Kidney capillary endothelial cell (primary cell): ENCODE data around the gene CLN3.
"Not testable (repeated sequence)": the region's sequence is repeated elsewhere in the genome, so short reads cannot be mapped to it uniquely, and the experiment has no call there.

Experiments
- DNase-seq: peaks from one replicate; pipeline ENCODE4 v3.0.0-alpha.2; 2018; ENCODE audit warnings: low spot score

Gene CLN3

DNA sequence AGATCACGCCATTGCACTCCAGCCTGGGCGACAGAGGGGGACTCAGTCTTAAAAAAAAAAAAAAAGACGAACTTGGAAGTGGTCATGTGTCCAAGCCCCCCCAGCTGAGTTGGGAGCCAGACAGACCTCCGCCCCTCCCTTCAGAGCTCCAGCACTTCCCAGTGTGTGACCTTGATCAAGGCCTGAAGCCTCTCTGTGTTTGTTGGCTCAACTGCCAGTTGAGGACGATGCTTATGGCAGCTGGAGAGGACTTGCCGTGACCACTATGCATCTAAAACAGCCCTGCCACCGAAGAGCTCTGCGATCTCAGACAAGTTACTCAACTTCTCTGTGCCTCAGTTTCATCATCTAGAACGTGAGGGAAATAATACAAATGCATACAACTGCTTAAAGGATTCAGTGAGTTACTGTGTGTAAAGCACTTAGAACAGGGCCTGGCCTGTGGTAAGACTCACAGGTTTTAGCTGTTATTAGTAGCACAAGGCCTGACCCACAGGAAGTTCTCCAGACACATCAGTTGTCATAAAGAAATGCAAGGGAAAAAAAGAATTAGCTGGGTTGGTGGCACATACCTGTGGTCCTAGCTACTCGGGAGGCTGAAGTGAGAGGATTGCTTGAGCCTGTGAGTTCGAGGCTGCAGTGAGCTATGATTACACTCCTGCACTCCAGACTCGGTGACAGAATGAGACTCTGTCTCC lies 21.8 kb upstream of the CLN3 start:
- no peak for DNase-seq

DNA sequence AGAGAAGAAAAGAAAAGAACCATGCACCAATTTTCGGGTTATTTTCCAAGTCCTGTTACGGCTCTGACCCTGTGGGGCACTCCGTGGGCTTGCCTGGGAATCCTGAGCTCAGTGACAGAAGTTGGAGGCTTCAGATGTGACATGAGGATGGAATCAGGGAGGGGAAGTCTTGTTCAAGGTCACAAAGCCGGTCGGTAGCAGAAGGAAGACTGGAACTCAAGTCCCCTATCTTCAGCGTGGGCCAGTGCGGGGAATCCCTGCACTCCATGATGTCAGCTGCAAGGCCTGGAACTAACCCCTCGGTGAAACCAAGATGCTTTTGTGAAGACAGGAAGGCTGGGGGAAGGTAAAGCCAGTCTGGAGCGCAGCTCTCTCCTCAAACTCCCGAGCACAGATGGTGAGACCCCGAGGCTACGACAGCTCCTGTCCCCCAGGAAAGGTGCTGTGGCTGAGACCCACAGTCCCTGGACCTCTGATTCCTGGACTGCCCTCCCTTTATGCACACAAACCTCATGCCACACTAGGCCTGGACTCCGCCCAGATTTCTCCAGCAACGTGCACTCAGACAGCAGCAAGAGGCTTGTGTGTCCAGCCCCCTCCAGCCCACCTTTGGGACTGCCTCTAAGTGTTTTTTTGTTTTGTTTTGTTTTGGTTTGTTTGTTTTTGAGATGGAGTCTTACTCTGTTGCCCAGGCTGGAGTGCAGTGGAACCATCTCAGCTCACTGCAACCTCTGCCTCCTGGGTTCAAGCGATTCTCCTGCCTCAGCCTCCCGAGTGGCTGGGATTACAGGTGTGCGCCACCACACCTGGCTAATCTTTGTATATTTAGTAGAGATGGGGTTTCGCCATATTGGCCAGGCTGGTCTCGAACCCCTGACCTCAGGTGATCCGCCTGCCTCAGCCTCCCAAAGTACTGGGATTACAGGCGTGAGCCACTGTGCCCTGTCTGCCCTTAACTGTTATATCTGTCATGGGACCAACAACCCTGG lies 20.2 kb upstream of the CLN3 start:
- DNase-seq = no peak

DNA sequence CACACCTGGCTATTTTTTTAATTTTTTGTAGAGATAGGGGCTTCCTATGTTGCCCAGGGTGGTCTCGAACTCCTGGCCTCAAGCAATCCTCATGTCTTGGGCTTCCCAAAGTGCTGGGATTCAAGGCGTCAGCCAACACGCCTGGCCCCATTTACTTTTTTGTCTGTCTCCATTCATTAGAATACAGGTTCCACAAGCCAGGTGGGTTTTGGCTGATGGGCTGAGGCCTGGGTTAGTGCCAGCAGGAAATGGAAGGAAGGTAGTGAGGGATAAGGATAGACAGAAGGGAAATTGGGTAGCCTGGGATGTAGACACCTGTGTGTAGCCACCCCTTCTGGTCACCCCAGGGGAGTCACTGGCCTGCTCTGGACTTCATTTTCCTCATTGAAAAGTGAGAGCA lies 19.2 kb upstream of the CLN3 start:
- no peak for DNase-seq

DNA sequence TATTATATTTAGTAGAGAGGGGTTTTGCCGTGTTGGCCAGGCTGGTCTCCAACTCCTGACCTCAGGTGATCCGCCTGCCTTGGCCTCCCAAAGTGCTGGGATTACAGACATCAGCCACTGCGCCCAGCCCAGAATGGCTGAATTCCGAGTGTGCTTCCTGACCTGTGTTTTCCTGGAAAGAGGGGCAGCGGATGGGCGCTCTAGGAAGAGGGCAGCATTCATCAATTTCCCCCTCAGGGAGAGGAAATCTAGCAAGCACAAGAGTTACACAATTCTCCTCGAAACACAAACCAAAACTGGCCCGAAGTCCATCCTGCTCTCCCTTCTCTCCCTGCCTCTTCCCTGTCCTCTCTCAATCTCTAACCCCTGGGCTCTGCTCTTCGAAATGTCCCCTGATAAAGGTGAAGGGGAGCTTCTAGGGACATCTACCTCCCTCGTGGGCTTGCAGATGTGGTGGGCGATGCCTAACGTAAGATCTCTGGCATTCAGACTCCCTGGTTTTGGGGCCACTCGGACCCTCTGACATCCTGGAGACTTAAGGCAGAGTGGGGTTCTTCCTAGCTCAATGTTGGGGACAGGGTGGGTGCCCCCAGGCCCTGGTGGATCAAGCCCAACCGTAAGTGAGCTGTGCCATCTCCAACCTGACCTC lies 13.7 kb upstream of the CLN3 start:
- DNase-seq = no peak

DNA sequence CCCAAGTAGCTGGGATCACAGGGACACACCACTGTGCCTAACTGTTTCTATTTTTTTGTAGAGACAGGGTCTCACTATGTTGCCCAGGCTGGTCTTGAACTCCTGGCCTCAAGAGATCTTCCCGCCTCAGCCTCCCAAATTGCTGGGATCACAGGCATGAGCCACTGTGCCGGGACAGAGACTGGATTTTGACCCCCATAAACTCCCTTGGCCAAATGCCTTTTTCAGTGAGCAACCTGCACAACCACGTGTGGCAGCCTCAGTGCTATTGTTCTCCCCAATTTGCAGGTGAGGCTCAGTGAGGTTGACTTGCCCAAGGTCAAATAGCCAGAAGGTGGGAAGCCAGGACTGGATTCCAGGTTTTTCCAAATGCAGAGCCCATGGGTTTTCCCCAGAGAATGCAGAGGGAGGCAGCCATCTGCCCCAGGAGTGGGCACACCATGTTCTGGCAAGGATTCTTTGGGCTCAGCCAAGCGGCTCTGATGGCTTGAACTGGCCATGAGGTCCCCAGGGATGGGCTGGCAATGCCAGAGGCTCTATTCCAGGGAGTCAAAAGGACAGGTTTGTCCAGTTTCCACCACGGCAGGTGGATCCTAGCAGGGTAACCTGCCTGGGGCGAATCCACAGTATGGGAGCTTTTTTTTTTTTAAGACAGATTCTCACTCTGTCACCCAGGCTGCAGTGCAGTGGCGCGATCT lies 13.0 kb upstream of the CLN3 start:
- no peak for DNase-seq

DNA sequence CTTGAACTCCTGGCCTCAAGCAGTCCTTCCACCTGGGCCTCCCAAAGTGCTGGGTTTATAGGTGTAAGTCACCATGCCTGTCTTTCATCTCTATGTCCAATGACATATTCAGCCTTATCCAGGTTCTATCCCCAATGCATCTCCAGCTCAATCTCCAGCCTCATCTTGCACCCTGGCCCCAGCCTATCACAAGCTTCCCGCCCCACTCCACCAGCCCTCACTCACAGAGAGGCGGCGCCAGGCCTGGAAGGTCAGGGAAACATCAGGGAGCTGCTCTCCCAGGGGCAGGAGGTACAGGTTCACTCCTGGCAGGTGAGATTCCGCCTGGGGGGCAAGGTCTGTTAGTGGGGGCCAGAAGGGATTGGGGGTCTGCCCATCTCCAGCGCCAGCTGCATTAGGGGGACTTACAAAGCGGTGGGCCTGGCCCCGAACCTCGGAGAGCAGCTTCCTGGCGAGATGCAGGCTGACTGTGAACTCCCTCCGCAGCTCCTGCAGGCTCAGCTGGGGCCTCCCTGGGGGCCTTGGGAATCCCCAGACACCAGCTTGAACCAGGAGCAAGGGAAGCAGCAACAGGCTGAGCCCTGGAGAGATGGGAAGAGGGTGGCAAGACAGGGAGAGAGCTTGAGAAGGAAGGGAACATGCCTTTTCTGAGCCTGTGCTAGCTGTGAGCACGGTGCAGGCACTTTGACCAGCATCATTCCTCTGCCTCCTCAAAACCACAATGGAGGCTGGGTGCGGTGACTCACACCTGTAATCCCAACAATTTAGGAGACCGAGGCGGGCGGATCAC lies 11.8 kb upstream of the CLN3 start:
- no peak for DNase-seq

DNA sequence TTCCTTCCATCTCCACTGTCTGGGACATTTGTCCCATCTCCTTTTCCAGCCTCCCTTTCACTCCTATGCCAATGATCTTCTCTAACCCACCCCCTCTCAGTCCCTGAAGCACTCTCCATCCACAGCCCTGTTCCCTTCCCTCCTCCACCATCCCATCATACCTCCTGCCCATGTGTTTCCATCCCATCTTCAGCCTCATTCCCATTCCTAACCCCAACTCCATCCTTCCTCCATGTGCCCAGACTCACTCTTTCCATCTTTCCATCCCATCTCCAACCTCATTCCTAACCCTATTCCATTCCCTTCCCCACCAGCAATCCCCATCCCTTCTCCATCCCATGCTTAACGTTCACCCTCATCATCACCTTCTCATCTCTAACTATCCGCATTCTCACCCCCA lies 10.4 kb upstream of the CLN3 start:
- no peak for DNase-seq

DNA sequence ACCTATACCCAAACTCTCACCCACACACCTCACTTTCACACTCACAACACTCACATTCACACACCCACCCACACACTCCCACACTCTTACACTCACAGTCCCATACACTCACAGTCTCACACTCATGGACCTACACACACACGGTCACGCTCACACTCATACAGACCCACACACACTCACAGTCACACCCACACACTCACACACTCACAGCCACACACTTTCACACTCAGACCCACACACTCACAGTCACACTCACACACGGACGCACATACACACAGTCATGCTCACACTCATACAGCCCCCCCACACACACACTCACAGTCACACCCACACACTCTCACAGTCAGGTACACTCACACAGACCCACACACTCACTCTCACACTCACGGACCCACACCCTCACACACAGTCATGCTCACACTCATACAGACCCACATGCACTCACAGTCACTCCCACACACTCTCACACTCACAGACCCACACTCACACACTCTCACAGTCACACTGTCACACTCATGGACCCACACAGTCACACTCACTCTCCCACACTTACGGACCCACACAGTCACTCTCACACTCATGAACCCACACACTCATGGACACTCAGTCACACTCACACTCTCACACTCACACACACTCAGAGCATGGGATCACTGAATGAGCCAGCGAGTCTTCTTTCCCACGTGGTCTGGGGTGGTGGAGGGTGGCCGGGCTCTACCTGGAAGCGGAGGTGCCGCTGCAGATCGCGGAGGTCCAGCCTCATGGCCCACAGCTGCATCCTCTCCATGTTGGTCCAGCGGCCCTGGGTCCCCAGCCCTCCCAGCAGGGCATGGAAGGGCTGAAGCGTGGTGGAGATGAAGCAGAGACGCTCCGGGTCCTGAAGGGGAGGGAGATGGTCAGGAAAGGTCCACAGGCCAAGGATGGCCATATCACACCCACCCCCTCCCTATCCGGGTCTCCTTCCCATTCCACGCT lies 9.7 kb upstream of the CLN3 start:
- no peak for DNase-seq

DNA sequence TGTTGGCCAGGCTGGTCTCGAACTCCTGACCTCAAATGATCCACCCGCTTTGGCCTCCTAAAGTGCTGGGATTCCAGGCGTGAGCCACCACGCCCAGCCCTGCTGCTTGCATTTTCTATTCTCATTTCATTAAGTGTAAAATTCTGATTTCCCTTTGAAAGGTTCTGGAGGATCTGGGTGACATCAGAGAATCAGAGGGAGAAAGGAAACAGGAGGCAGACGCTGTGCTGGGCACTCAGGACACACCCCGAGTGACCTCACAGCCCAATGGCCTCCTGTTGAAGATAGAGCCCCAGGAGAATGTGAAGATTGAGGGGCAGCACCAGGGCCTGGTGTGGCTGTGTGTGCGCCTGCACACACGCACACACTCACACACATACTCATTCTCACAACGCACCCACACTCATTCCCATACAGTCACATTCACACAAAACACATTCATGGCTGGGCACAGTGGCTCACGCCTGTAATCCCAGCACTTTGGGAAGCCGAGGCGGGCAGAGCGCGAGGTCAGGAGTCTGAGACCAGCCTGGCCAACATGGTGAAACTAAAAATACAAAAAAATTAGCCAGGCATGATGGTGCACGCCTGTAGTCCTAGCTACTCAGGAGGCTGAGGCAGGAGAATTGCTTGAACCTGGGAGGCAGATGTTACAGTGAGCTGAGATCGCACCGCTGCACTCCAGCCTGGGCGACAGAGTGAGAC lies 8.8 kb upstream of the CLN3 start:
- DNase-seq = not testable (repeated sequence)

DNA sequence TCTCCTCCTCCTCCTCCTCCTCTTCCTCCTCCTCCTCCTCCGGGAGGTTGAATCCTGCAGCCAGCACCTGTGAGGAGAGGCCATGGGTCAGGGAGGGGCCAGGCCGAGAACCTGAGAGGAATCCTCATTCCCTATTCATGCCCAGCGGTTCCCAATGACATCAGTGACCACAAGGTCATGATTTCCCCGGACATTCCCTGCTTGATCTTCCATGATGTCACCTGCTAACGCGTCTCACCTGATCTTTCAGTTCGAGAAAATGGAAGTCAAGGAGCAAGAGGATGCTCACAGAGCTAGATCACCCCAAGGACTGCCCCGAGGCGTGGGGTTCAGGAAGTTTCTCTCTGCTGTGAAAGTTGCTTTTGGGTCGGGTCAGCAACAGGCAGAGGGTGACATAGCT lies 8.0 kb upstream of the CLN3 start:
- DNase-seq = no peak

DNA sequence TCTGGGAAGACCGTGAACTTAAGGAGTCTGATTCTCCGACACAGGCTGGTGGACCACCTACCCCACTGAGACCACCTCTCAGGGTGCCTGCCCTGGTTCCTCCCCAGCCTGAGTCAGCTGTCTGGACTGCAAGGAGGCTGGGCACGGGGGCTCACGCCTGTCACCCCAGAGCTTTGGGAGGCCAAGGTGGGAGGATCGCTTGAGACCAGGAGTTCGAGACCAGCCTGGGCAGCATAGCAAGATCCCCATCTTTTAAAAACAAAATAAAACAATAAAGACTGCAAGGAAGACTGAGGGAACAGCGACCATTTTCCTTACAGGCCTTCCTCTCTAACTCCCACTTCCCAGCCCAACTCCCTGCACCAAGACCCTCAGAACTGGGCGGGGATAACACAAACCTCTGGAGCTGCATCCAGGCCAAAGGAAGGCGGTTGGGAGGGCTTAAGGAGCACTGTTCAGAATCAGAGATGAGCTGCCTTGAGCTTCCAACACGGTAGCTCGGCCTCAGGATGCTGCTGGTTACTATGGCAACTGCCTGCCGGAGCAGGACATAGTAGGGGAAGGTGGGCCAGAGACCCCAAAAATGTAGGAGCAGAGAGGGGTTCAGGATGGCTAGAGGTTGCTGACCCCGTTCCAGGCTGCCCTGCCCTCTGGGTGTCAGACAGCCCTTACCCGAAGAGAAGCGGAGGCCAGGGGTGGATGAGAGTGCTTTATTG lies 7.0 kb upstream of the CLN3 start:
- no peak for DNase-seq

DNA sequence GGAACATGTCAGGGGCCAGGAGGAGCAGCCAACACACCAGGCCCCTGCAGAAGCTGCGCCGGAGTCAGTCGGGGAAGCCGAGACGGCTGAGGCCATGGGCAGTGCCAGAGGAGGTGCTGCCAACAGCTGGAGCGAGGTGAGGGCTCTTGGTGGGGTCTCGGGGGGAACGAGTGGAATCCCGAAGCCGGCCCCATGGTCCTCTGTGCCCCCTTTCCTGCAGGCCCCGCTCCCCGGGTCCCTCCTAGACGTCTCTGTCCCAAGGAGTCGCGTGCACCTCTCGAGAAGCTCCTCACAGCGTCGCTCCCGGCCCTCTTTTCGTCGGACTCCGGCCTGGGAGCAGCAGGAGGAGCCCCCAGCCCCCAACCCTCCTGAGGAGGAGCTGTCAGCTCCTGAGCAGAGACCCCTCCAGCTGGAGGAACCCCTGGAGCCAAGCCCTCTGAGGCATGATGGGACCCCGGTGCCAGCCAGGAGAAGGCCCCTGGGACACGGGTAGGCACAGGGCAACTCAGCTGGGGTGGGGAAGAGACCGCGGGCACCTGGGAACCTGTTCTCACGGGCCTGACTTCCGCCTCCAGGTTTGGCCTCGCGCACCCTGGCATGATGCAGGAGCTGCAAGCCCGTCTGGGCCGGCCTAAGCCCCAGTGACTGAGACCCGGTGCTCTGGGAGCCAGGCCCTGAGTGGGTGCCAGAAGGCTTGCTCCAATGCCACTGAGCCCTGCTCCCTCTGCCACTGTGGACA lies 6.2 kb upstream of the CLN3 start:
- DNase-seq = no peak

DNA sequence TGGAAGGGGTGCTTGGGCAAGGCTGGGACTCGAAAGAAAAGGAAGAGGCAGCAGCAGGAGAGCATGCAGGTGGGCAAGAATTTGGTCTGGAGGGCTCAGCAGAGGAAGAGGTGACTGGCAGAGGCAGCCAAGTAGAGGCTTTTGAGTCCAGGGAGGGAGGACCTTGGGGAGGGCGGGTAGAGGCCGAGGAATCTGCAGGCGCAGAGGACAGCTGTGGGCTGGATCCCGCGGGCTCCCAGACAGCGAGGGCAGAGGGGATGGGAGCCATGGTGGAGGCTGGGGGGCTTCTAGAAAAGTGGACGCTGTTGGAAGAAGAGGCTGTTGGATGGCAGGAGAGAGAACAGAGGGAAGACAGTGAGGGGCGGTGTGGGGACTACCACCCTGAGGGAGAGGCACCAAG lies 5.5 kb upstream of the CLN3 start:
- DNase-seq = no peak

DNA sequence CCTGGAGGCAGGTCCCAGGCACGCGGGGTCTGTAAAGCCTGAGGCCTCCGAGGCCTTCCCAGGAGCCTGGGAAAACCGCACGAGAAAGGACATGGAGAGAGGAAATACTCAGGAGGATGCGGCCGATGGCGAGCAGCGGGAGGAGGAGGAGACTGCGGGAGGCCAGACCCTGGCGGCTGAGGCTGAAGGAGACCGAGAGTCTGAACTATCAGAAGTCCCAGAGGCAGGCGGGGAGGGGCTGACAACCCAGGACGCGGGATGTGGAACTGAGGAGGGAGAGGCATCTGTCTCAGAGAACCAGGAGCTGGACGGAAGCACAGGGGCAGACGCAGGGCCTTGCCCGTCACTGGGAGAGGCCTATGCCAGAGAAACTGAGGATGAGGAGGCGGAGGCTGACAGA lies 5.0 kb upstream of the CLN3 start:
- DNase-seq = no peak

DNA sequence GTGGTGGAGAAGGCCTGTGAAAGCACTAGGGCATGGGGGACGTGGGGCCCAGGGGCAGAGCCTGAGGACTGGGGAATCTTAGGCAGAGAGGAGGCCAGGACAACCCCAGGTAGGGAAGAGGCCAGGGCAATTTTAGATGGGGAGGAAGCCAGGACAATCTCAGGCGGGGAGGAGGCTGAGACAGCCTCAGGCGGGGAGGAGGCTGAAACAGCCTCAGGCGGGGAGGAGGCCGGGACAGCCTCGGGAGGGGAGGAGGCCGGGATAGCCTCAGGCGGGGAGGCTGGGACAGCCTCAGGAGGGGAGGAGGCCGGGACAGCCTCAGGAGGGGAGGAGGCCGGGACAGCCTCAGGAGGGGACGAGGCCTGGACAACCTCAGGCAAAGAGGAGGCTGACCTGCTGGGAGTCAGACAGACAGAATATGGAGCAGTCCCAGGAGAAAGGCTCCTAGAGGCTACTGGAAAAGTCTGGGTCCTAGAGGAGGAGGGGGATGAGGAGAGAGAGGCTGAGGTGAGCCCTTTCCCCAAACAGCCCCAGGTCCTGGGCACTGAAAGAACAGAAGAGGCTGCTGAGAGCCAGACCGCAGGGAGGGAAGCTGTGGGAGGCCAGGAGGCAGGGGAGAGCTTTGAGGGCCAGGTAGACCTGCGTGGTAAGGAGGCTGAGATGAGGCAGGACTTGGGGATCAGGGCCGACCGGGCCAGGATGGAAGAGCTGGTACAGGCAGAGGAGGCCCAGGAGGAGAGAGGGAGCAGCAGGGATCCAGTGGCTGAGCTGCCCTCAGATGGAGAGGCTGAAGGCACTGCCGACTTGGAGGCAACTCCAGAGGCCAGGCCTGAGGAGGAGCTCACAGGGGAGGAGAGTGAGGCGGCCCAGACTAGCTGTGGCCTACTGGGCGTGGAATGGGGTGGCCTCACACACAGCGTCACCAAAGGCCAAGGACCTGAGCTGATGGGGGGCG lies 4.2 kb upstream of the CLN3 start:
- no peak for DNase-seq

DNA sequence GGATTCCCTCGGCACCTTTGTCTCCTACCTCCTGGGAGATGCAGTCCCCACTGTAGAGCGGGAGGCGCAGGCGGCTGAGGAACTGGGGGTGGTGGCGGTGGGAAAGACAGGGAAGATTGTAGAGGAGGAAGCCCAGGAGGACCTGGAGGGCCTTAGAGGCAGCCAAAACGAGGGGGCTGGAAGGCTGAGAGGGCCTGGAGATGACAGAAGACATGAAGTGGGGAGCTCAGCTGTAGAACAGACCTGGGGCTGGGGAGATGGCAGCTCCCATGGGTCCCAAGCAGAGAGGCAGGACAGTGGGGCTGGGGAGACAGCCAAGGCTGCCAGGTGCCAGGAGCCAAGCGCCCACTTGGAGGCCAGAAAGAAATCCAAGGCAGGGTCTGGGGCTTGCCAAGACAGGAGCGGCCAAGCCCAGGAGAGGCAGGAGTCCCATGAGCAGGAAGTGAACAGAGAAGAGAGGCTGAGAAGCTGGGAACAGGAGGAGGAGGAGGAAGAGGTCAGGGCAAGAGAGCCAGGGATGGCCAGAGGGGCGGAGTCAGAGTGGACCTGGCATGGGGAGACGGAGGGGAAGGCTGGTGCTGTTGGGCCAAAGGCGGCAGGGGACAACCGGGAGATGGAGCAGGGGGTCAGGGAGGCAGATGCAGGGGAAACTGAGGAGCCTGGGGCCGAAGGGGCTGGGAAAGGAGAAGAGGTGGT lies 3.4 kb upstream of the CLN3 start:
- no peak for DNase-seq
